GM23338 (cell line): ENCODE results near the gene FAM204A. TPM values are rescaled to one million over a fixed set of nuclear protein-coding genes. Genes with fewer than 3 reads are reported as not detected.

Experiments
- ATAC-seq: fragments of 200-7000 bp; cut with Tn5 transposase; 3 replicates; pipeline ENCODE4 v1.9.1; 2020
- DNase-seq: peaks from one replicate; pipeline ENCODE4 v3.0.0-alpha.2; 2015; ENCODE audit warnings: low spot score
- H2AFZ ChIP-seq: fragments of 200-600 bp; sonication (generic); 2 replicates; pipeline ENCODE4 v1.8.0; 2016; ENCODE audit warnings: antibody characterized with exemption, mild to moderate bottlenecking, moderate library complexity
- H3F3A ChIP-seq: fragments of 200-600 bp; sonication (generic); replicated peaks from 2 replicates; pipeline ENCODE4 v1.8.0; 2017; ENCODE audit warnings: antibody characterized with exemption, mixed run types, low read depth
- H3K27ac ChIP-seq: fragments of 200-600 bp; sonication (generic); 2 replicates; pipeline ENCODE4 v1.6.1; 2016; ENCODE audit warnings: low read depth
- H3K27me3 ChIP-seq: fragments of 200-600 bp; sonication (generic); 2 replicates; pipeline ENCODE4 v1.8.0; 2016; ENCODE audit warnings: mild to moderate bottlenecking, mixed run types, moderate library complexity; ENCODE audit not compliant: insufficient read depth
- H3K36me3 ChIP-seq: fragments of 200-600 bp; sonication (generic); 2 replicates; pipeline ENCODE4 v1.8.0; 2016; ENCODE audit warnings: mild to moderate bottlenecking; ENCODE audit not compliant: insufficient read depth
- H3K4me1 ChIP-seq: fragments of 200-600 bp; sonication (generic); 2 replicates; pipeline ENCODE4 v1.8.0; 2016; ENCODE audit warnings: mild to moderate bottlenecking, moderate library complexity; ENCODE audit not compliant: insufficient read depth
- H3K4me2 ChIP-seq: fragments of 200-600 bp; sonication (generic); 2 replicates; pipeline ENCODE4 v1.7.1; 2017; ENCODE audit warnings: mixed run types
- H3K4me3 ChIP-seq: fragments of 200-600 bp; sonication (generic); 2 replicates; pipeline ENCODE4 v1.6.1; 2016; ENCODE audit warnings: mixed run types
- H3K79me2 ChIP-seq: fragments of 200-600 bp; sonication (generic); replicated peaks from 2 replicates; pipeline ENCODE4 v1.8.0; 2017; ENCODE audit warnings: mild to moderate bottlenecking; ENCODE audit not compliant: insufficient read depth
- H3K9me2 ChIP-seq: fragments of 200-600 bp; sonication (generic); 2 replicates; pipeline ENCODE4 v1.8.0; 2017; ENCODE audit not compliant: insufficient read depth
- H4K20me1 ChIP-seq: fragments of 200-600 bp; sonication (generic); replicated peaks from 2 replicates; pipeline ENCODE4 v1.8.0; 2017; ENCODE audit warnings: mild to moderate bottlenecking; ENCODE audit not compliant: insufficient read depth
- H3K27ac Mint-ChIP-seq: 2 replicates; pipeline ENCODE4 v1.8.0; 2020; ENCODE audit warnings: inconsistent platforms, mild to moderate bottlenecking, moderate library complexity, mixed read lengths
- H3K27me3 Mint-ChIP-seq: 3 replicates; pipeline ENCODE4 v1.8.0; 2022; ENCODE audit warnings: low read depth, mild to moderate bottlenecking, moderate library complexity, mixed read lengths, inconsistent platforms; ENCODE audit not compliant: insufficient read depth, poor library complexity
- H3K36me3 Mint-ChIP-seq: 3 replicates; pipeline ENCODE4 v1.8.0; 2021; ENCODE audit warnings: low read depth, mild to moderate bottlenecking, inconsistent platforms, moderate library complexity, mixed read lengths
- H3K4me1 Mint-ChIP-seq: 3 replicates; pipeline ENCODE4 v1.8.0; 2020; ENCODE audit warnings: mild to moderate bottlenecking, inconsistent platforms, mixed read lengths
- H3K4me3 Mint-ChIP-seq: 3 replicates; pipeline ENCODE4 v1.8.0; 2021; ENCODE audit warnings: moderate library complexity, mild to moderate bottlenecking, inconsistent platforms, mixed read lengths
- H3K9me3 Mint-ChIP-seq: 3 replicates; pipeline ENCODE4 v1.8.0; 2020; ENCODE audit warnings: moderate library complexity, mild to moderate bottlenecking, inconsistent platforms, mixed read lengths
- CREB1 ChIP-seq: fragments of 250-450 bp; sonication (Bioruptor Pico); IDR thresholded peaks from 2 replicates; pipeline ENCODE4 v1.5.0; 2020; ENCODE audit warnings: low read depth, mild to moderate bottlenecking, moderate library complexity
- CTCF ChIP-seq, 2 experiments: fragments of 200-600 bp in 1 of 2; sonication (generic) in 1 of 2; conservative IDR thresholded peaks; 2 replicates each; pipeline versions ENCODE4 v1.5.1 to v1.6.1; 2016 to 2017; ENCODE audit warnings: antibody characterized with exemption in 2 of 2, low read depth in 2 of 2, mild to moderate bottlenecking in 2 of 2, moderate library complexity in 1 of 2
- ETS1 ChIP-seq: IDR thresholded peaks from 2 replicates; pipeline ENCODE4 v1.6.1; 2016; ENCODE audit warnings: antibody characterized with exemption
- EZH2 ChIP-seq: fragments of 200-600 bp; sonication (generic); IDR thresholded peaks from one replicate; pipeline ENCODE4 v1.8.0; 2017; ENCODE audit warnings: antibody characterized with exemption, mild to moderate bottlenecking, low read depth; ENCODE audit not compliant: unreplicated experiment
- EZH2phosphoT487 ChIP-seq: fragments of 200-600 bp; sonication (generic); IDR thresholded peaks from one replicate; pipeline ENCODE4 v1.8.1; 2018; ENCODE audit warnings: antibody characterized with exemption; ENCODE audit not compliant: unreplicated experiment
- JUNB ChIP-seq: IDR thresholded peaks from one replicate; pipeline ENCODE4 v1.6.1; 2016; ENCODE audit warnings: antibody characterized with exemption; ENCODE audit not compliant: unreplicated experiment
- NANOG ChIP-seq: IDR thresholded peaks from 2 replicates; pipeline ENCODE4 v1.6.1; 2016; ENCODE audit warnings: antibody characterized with exemption, borderline replicate concordance
- POLR2AphosphoS5 ChIP-seq: IDR thresholded peaks from 2 replicates; pipeline ENCODE4 v1.6.1; 2016; ENCODE audit warnings: antibody characterized with exemption, low read depth
- REST ChIP-seq: IDR thresholded peaks from one replicate; pipeline ENCODE4 v1.6.1; 2018; ENCODE audit warnings: antibody characterized with exemption; ENCODE audit not compliant: unreplicated experiment
- STAT1 ChIP-seq: IDR thresholded peaks from one replicate; pipeline ENCODE4 v1.6.1; 2016; ENCODE audit warnings: antibody characterized with exemption; ENCODE audit not compliant: unreplicated experiment
- ZNF114 ChIP-seq: fragments of 250-450 bp; sonication (Bioruptor Pico); IDR thresholded peaks from 2 replicates; pipeline ENCODE4 v1.5.0; 2020; ENCODE audit warnings: mild to moderate bottlenecking, moderate library complexity
- ZNF331 ChIP-seq: fragments of 250-450 bp; sonication (Bioruptor Pico); IDR thresholded peaks from 2 replicates; pipeline ENCODE4 v1.5.0; 2020; ENCODE audit warnings: low read depth, mild to moderate bottlenecking, moderate library complexity
- ZNF462 ChIP-seq: fragments of 250-450 bp; sonication (Bioruptor Pico); IDR thresholded peaks from 2 replicates; pipeline ENCODE4 v1.5.0; 2020; ENCODE audit warnings: mild to moderate bottlenecking, moderate library complexity
- polyA plus RNA-seq: library from polyadenylated mRNA; unstranded; fragments of >200 nt; fragmentation: Nextera tagmentation; extraction: Ambion mirVana; gene quantifications from 2 replicates; pipeline ENCODE4 v1.2.1, GENCODE V29; 2016
- total RNA-seq: library from RNA; depleted of rRNA; stranded (reverse); fragments of >200 nt; shearing (Covaris generic); gene quantifications from 2 replicates; pipeline ENCODE4 v1.2.3, GENCODE V29; 2014

FAM204A gene
- total and polyA plus RNA-seq, 2 experiments from 2014 or later, result 31.6 to 72.0 TPM

- ATAC-seq (no peak), DNase-seq (no peak)
- Histone ChIP-seq H3K27ac (no peak overlapping the region), H3K79me2 (no peaks in the 10 kb centered on the region), H3K4me3 (no peak overlapping the region), H3K4me1 (no peaks in the 10 kb centered on the region), H3F3A (no peaks in the 10 kb centered on the region), H3K9me2 (peaks cover 4% of the 10 kb centered on the region; the same call in 1 of the 2 replicates), H3K27me3 (no peaks in the 10 kb centered on the region), H4K20me1 (no peaks in the 10 kb centered on the region), H2AFZ (no peak overlapping the region), H3K36me3 (no peaks in the 10 kb centered on the region), H3K4me2 (no peak overlapping the region)
- H3K27me3 Mint-ChIP-seq, result no peaks in the 10 kb centered on the region
- H3K4me1 Mint-ChIP-seq, result no peaks in the 10 kb centered on the region
- no peak for TF ChIP-seq NANOG
- no peak for TF ChIP-seq CREB1 (CRISPR knock-in tag)
- TF ChIP-seq REST, result no peak
- TF ChIP-seq STAT1, result no peak
- TF ChIP-seq JUNB, result no peak
- TF ChIP-seq EZH2phosphoT487, result no peak
- no peak for TF ChIP-seq ZNF331 (CRISPR knock-in tag)
- TF ChIP-seq CTCF (conservative IDR thresholded peaks at IDR 0.05; ENCODE audit: low read depth in 2 of 2), result no peak
- no peak for TF ChIP-seq ETS1
- TF ChIP-seq ZNF114, result no peak
- TF ChIP-seq ZNF462 (CRISPR knock-in tag), result no peak
- no peak for TF ChIP-seq EZH2
- TF ChIP-seq POLR2AphosphoS5, result no peak
- H3K4me3 Mint-ChIP-seq, result no peak overlapping the region
- peaks cover 15% of the 10 kb centered on the region for H3K9me3 Mint-ChIP-seq
- H3K27ac Mint-ChIP-seq, result no peak overlapping the region
- H3K36me3 Mint-ChIP-seq, result peaks cover 15% of the 10 kb centered on the region; the same call in 2 of the 3 replicates
Measured at GRCh38 chr10:118369641-118370205, 27.6 kb upstream of the FAM204A start.
